ENCODE results near the gene LIN28A. TPM values are rescaled to one million over a fixed set of nuclear protein-coding genes. Genes with fewer than 3 reads are reported as not detected.

Gene LIN28A
- total and polyA plus RNA-seq, 10 of the 15 experiments (the other 5 are each of a cell fraction or from before 2014, with no cell fraction given): 0.13 to 0.59 (median 0.30) TPM; not detected in 7

GRCh38 chr1:26471498-26472319, 61.1 kb downstream of the LIN28A start (continued):
- TF ChIP-seq REST (IDR thresholded peaks at IDR 0.05; ENCODE audit: low read depth, low read length): peak; percentile 79

- WGBS (ENCODE audit: insufficient coverage, insufficient replicate concordance, low lambda C conversion rate, missing lambda C conversion rate): under 1% methylated on average over 38 of the region's 69 CpGs
- FAIRE-seq (no peak), DNase-seq (ENCODE audit: low read depth, low spot score) (peak; percentile 27), ATAC-seq (peak; percentile 84)
- ChIA-PET CTCF (interaction anchor here (0.6 to 3.6 kb wide), 8 partner anchors 12 to 92 kb away, joined by 3 to 14 read pairs (median 4); no protein-coding TSS in a partner anchor), RAD21 (ENCODE audit: unreplicated experiment) (interaction anchor here (2.8 kb wide), 1 partner anchor 28 kb away, joined by 12 read pairs; no protein-coding TSS in a partner anchor), SMC1A (ENCODE audit: uncharacterized antibody, unreplicated experiment) (interaction anchor here (1.2 kb wide), 1 partner anchor 367 kb away, joined by 3 read pairs; no protein-coding TSS in a partner anchor), POLR2A (interaction anchor here (0.7 to 4.5 kb wide), 6 partner anchors 10 to 154 kb away, joined by 3 to 24 read pairs (median 4); partner anchors contain the start of genes CD52 and DHDDS)
- in situ Hi-C loops (cut with MboI) (no loop called here), intact Hi-C loops (cut with micrococcal nuclease; ENCODE audit: unreplicated experiment) (no loop called here)
- peaks cover 25% of the 10 kb centered on the region for H3K79me2 ChIP-seq (ENCODE audit: control insufficient read depth, insufficient read depth, low read length)
- peak within 1 kb of the TSS; percentile 84 for H3K4me3 ChIP-seq
- H3K27me3 ChIP-seq (replicated peaks in 1 of 2; ENCODE audit: control insufficient read depth in 2 of 2, insufficient read depth in 2 of 2, low read length in 1 of 2): no peaks in the 10 kb centered on the region
- BruUV-seq (replicated peaks): no TSS peak
- peak within 1 kb of the TSS; percentile 98 for H3K27ac ChIP-seq (ENCODE audit: control insufficient read depth, insufficient read depth)
- no peaks in the 10 kb centered on the region for H3K9me3 ChIP-seq (replicated peaks; ENCODE audit: control insufficient read depth, insufficient read depth, low read length)
- H3K36me3 ChIP-seq (ENCODE audit: control insufficient read depth in 2 of 2, insufficient read depth in 2 of 2, low read length in 1 of 2): peaks cover 11 to 32% of the 10 kb centered on the region in 2 experiments
- peak within 1 kb of the TSS; percentile 51 for H2AFZ ChIP-seq (ENCODE audit: control insufficient read depth, low read depth, low read length)
- no peaks in the 10 kb centered on the region; the same call in 1 of the 2 replicates for H4K20me1 ChIP-seq (ENCODE audit: control insufficient read depth, insufficient read depth)
- peak within 1 kb of the TSS; percentile 98 for H3K9ac ChIP-seq (ENCODE audit: control insufficient read depth, insufficient read depth, low read length)
- peak within 1 kb of the TSS; percentile 98 for H3K4me2 ChIP-seq (ENCODE audit: control insufficient read depth, insufficient read depth)
- H3K4me1 ChIP-seq (ENCODE audit: control insufficient read depth, insufficient read depth, low read length): peaks cover 19% of the 10 kb centered on the region
- TF ChIP-seq LARP7 (IDR thresholded peaks at IDR 0.05) (peak; percentile 98), RBBP5 (conservative IDR thresholded peaks at IDR 0.05) (no peak), SMARCA5 (IDR thresholded peaks at IDR 0.05) (peak; percentile 90), PML (IDR thresholded peaks at IDR 0.05; ENCODE audit: low read length) (0 out of 2 replicates have a peak, but pooled peaks have one; percentile 19), GATAD2B (conservative IDR thresholded peaks at IDR 0.05; ENCODE audit: low read depth) (peak; percentile 82; the same call in 1 of the 2 replicates), NR2C2 (IDR thresholded peaks at IDR 0.05; ENCODE audit: borderline replicate concordance, control insufficient read depth, insufficient read length, low read depth) (no peak), ZNF24 (IDR thresholded peaks at IDR 0.05) (peak; percentile 63), DPF2 (IDR thresholded peaks at IDR 0.05) (peak; percentile 74), ZSCAN29 (IDR thresholded peaks at IDR 0.05) (0 out of 2 replicates have a peak, but pooled peaks have one; percentile 41), CBFB (IDR thresholded peaks at IDR 0.05; ENCODE audit: low read depth) (0 out of 2 replicates have a peak, but pooled peaks have one; percentile 21), POLR2AphosphoS5 (IDR thresholded peaks at IDR 0.05; ENCODE audit: low read length) (peak; percentile 80), RB1 (IDR thresholded peaks at IDR 0.05; ENCODE audit: borderline replicate concordance) (peak; percentile 37; the same call in 1 of the 2 replicates), BACH1 (IDR thresholded peaks at IDR 0.05; ENCODE audit: borderline replicate concordance) (peak; percentile 86), NFIC (IDR thresholded peaks at IDR 0.05; ENCODE audit: low read depth, low read length) (no peak)
- TF ChIP-seq, protein P1, sequence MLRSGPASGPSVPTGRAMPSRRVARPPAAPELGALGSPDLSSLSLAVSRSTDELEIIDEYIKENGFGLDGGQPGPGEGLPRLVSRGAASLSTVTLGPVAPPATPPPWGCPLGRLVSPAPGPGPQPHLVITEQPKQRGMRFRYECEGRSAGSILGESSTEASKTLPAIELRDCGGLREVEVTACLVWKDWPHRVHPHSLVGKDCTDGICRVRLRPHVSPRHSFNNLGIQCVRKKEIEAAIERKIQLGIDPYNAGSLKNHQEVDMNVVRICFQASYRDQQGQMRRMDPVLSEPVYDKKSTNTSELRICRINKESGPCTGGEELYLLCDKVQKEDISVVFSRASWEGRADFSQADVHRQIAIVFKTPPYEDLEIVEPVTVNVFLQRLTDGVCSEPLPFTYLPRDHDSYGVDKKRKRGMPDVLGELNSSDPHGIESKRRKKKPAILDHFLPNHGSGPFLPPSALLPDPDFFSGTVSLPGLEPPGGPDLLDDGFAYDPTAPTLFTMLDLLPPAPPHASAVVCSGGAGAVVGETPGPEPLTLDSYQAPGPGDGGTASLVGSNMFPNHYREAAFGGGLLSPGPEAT (IDR thresholded peaks at IDR 0.05; ENCODE audit: low read depth): no peak
- TF ChIP-seq, protein P2, sequence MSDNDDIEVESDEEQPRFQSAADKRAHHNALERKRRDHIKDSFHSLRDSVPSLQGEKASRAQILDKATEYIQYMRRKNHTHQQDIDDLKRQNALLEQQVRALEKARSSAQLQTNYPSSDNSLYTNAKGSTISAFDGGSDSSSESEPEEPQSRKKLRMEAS (IDR thresholded peaks at IDR 0.05; ENCODE audit: low read depth, low read length): peak; percentile 85
Measured at GRCh38 chr1:26472320-26472900, 61.8 kb downstream of the LIN28A start, which contains the start of gene HMGN2. Gene HMGN2 (plus strand): TSS chr1:26472440. CDS start chr1:26472613, 173 bp downstream.
